Astrocyte of the cerebellum (primary cell): ENCODE data around the gene TMEM178A.
"Not testable (repeated sequence)": the region's sequence is repeated elsewhere in the genome, so short reads cannot be mapped to it uniquely, and the experiment has no call there.

Experiments used
- DNase-seq: peaks from one replicate; pipeline ENCODE4 v3.0.0-alpha.2; 2011; ENCODE audit warnings: low read depth
- H3K4me3 ChIP-seq: 2 replicates; pipeline ENCODE4 v1.5.1; 2011; ENCODE audit warnings: mild to moderate bottlenecking, low read depth, low read length, moderate library complexity
- CTCF ChIP-seq: IDR thresholded peaks from 2 replicates; pipeline ENCODE4 v1.5.1; 2012; ENCODE audit warnings: low read length, low read depth, moderate library complexity, mild to moderate bottlenecking; ENCODE audit errors: missing control alignments
- in situ Hi-C: cut with HindIII; loops from 2 replicates; pipeline ENCODE4 v1.10.0; 2017; ENCODE audit warnings: low sequenced_read_pairs

Gene TMEM178A

GRCh38 chr2:39645826-39646225 lies 19.9 kb upstream of the TMEM178A start:
- in situ Hi-C loops = no loop called here
- TF ChIP-seq CTCF = no peak
- H3K4me3 ChIP-seq = no peak overlapping the region
- no peak for DNase-seq

GRCh38 chr2:39646267-39646666 lies 19.4 kb upstream of the TMEM178A start:
- no peak for DNase-seq
- in situ Hi-C loops = no loop called here
- H3K4me3 ChIP-seq = no peak overlapping the region
- no peak for TF ChIP-seq CTCF

- H3K4me3 ChIP-seq = no peak overlapping the region
- no peak for DNase-seq
- in situ Hi-C loops = no loop called here
- TF ChIP-seq CTCF = no peak
Observed at GRCh38 chr2:39647104-39647765, 18.5 kb upstream of the TMEM178A start.

DNA sequence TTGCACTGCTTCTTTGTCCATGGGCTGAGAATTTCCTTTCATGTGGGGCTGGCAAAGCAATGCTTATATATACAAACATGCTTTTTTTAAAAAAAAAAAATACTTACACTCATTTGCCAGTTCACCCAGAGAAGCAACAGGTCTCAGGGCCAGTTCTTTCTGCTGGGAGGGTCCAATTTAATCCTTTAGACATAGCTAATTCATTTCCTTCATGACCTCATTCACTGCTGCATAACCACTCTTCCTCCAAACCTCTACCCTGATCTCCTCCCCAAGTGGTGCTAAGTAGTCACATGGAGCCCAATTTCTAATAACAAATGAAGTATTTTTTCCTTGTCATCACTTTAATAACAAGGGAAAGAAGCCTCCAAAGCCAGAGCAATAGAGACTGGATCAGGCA lies 17.1 kb upstream of the TMEM178A start:
- TF ChIP-seq CTCF = no peak
- no peak overlapping the region for H3K4me3 ChIP-seq
- in situ Hi-C loops = no loop called here
- DNase-seq = no peak

DNA sequence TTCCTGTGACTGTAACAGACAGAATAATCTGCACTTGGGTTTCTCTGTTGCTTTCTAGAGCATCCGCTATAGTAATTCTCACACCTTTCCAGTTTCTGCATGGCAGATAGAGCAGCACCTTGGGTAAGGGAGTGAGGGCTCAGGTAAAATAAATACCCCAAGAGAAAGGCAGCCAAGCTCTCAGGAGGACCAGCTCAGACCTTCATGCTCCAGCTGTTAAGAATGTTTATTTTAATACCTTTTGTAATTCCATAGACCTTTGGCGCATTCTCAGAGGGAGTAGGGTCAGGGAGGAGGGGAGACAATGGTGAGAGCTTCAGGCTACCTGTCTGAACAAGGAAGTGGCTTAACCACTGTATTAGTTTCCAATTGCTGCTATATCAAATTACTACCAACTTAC lies 16.2 kb upstream of the TMEM178A start:
- TF ChIP-seq CTCF = no peak
- no peak overlapping the region for H3K4me3 ChIP-seq
- in situ Hi-C loops = no loop called here
- DNase-seq = no peak

DNA sequence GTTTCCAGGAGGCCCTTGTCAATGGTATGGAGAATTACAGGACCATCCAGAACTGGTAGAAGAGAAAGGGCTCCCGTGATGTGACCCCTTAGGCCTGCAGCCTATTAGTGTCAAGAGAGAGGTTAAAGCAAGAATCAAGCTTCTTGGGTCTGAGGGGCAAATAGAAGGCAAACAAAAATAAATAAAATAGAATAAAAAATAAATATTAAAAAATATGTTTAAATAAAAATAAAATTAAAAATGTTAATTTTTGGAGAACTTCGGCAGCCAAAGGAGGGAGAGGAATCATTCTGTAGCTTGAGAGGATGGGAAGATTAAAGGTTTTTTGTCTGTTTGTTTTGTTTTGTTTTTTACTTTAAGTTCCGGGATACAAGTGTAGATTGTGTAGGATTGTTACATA lies 15.2 kb upstream of the TMEM178A start:
- H3K4me3 ChIP-seq = no peak overlapping the region
- no peak for DNase-seq
- no peak for TF ChIP-seq CTCF
- in situ Hi-C loops = no loop called here

DNA sequence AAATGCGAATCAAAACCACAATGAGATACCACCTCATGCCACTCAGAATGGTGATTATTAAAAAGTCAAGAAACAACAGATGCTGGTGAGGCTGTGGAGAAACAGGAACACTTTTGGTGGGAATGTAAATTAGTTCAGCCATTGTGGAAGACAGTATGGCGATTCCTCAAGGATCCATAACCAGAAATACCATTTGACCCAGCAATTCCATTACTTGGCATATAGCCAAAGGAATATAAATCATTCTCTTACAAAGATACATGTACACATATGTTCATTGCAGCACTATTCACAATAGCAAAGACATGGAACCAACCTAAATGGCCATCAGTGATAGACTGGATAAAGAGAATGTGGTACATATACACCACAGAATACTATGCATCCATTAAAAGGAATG lies 9.5 kb upstream of the TMEM178A start:
- DNase-seq, in situ Hi-C loops, H3K4me3 ChIP-seq: not testable (repeated sequence)
